Activated B cell treated with CpG ODN at 0.5 μM for 24 hours (primary cell): Measurements from ENCODE around the gene ASIC4. TPM values are rescaled to one million over a fixed set of nuclear protein-coding genes. Genes with fewer than 3 reads are reported as not detected.

ENCODE experiments used
- ATAC-seq: fragments of 200-7000 bp; cut with Tn5 transposase; one replicate; pipeline ENCODE4 v1.10.0; 2021; ENCODE audit warnings: low read depth, mild to moderate bottlenecking, moderate library complexity
- CTCF ChIA-PET: fragments of 350-600 bp; sonication (Branson Sonifier 250); formaldehyde crosslinking; loops from one replicate; lab custom pipeline; 2021; ENCODE audit warnings: antibody characterized with exemption; lab: Charles Lee
- POLR2A ChIA-PET: fragments of 350-600 bp; sonication (Branson Sonifier 250); formaldehyde crosslinking; loops from one replicate; lab custom pipeline; 2021; ENCODE audit warnings: antibody characterized with exemption; lab: Charles Lee
- DNase-seq: peaks from one replicate; pipeline ENCODE4 v3.0.0; 2022
- H3K27ac Mint-ChIP-seq: one replicate; pipeline ENCODE4 v1.8.0; 2020; ENCODE audit warnings: mixed read lengths
- H3K27me3 Mint-ChIP-seq: one replicate; pipeline ENCODE4 v1.8.0; 2021; ENCODE audit warnings: mixed read lengths
- H3K36me3 Mint-ChIP-seq: one replicate; pipeline ENCODE4 v1.8.0; 2021; ENCODE audit warnings: low read depth, mixed read lengths
- H3K4me1 Mint-ChIP-seq: one replicate; pipeline ENCODE4 v1.8.0; 2021; ENCODE audit warnings: mixed read lengths
- H3K4me3 Mint-ChIP-seq: one replicate; pipeline ENCODE4 v1.8.0; 2020; ENCODE audit warnings: mild to moderate bottlenecking, mixed read lengths
- H3K9me3 Mint-ChIP-seq: one replicate; pipeline ENCODE4 v1.8.0; 2020; ENCODE audit warnings: mixed read lengths
- CTCF ChIP-seq: fragments of 200-600 bp; IDR thresholded peaks from one replicate; pipeline ENCODE4 v1.8.0; 2022; ENCODE audit warnings: antibody characterized with exemption, mild to moderate bottlenecking
- intact Hi-C: fragments of 100-400 bp; cut with micrococcal nuclease; formaldehyde crosslinking; loops from one replicate; pipeline ENCODE4 v1.15.1; 2024
- total RNA-seq: library from RNA; stranded (reverse); gene quantifications from 2 replicates; pipeline ENCODE4 v1.2.3, GENCODE V29; 2022

The ASIC4 gene
- total RNA-seq, 1 donor from 2014 or later = not detected

GRCh38 chr2:219536425-219536824 lies 22.1 kb downstream of the ASIC4 start:
- intact Hi-C loops = no loop called here
- Mint-ChIP-seq H3K27ac (no peak overlapping the region), H3K27me3 (peaks cover 32% of the 10 kb centered on the region), H3K4me1 (peaks cover 4% of the 10 kb centered on the region), H3K9me3 (no peaks in the 10 kb centered on the region), H3K4me3 (no peak overlapping the region), H3K36me3 (no peaks in the 10 kb centered on the region)
- TF ChIP-seq CTCF = no peak
- CTCF ChIA-PET = no interaction called here
- no peak for ATAC-seq
- DNase-seq = no peak
- POLR2A ChIA-PET = no interaction called here

GRCh38 chr2:219536967-219537366 lies 22.7 kb downstream of the ASIC4 start:
- no peak for TF ChIP-seq CTCF
- Mint-ChIP-seq H3K27ac (no peak overlapping the region), H3K36me3 (no peaks in the 10 kb centered on the region), H3K9me3 (no peaks in the 10 kb centered on the region), H3K4me3 (no peak overlapping the region), H3K27me3 (peaks cover 27% of the 10 kb centered on the region), H3K4me1 (peaks cover 5% of the 10 kb centered on the region)
- DNase-seq (no peak), ATAC-seq (no peak)
- intact Hi-C loops = no loop called here
- CTCF ChIA-PET = no interaction called here
- POLR2A ChIA-PET = no interaction called here

- H3K36me3 Mint-ChIP-seq = no peaks in the 10 kb centered on the region
- TF ChIP-seq CTCF = no peak
- ChIA-PET CTCF (no interaction called here), POLR2A (no interaction called here)
- ATAC-seq (no peak), DNase-seq (no peak)
- no peak overlapping the region for H3K4me3 Mint-ChIP-seq
- no peaks in the 10 kb centered on the region for H3K9me3 Mint-ChIP-seq
- no peak overlapping the region for H3K27ac Mint-ChIP-seq
- intact Hi-C loops = no loop called here
- H3K4me1 Mint-ChIP-seq = peaks cover 13% of the 10 kb centered on the region
- peaks cover 27% of the 10 kb centered on the region for H3K27me3 Mint-ChIP-seq
Observed at GRCh38 chr2:219537657-219538488, 23.6 kb downstream of the ASIC4 start.

- intact Hi-C loops = no loop called here
- Mint-ChIP-seq H3K36me3 (no peaks in the 10 kb centered on the region), H3K9me3 (no peaks in the 10 kb centered on the region), H3K27me3 (peaks cover 23% of the 10 kb centered on the region), H3K4me1 (peaks cover 13% of the 10 kb centered on the region), H3K4me3 (no peak overlapping the region), H3K27ac (no peak overlapping the region)
- no peak for TF ChIP-seq CTCF
- POLR2A ChIA-PET = no interaction called here
- ATAC-seq (no peak), DNase-seq (no peak)
- CTCF ChIA-PET = no interaction called here
Observed at GRCh38 chr2:219538504-219538951, 24.2 kb downstream of the ASIC4 start.

- ChIA-PET CTCF (interaction anchor here (1.0 to 1.1 kb wide), 2 partner anchors 9 to 80 kb away, joined by 3 to 4 read pairs; no protein-coding TSS in a partner anchor), POLR2A (no interaction called here)
- DNase-seq (no peak), ATAC-seq (no peak)
- Mint-ChIP-seq H3K4me3 (no peak overlapping the region), H3K27me3 (peaks cover 20% of the 10 kb centered on the region), H3K4me1 (peaks cover 14% of the 10 kb centered on the region), H3K27ac (no peak overlapping the region), H3K36me3 (no peaks in the 10 kb centered on the region), H3K9me3 (no peaks in the 10 kb centered on the region)
- TF ChIP-seq CTCF = no peak
- intact Hi-C loops = no loop called here
Observed at GRCh38 chr2:219538956-219539788, 24.9 kb downstream of the ASIC4 start.
